Neuronal stem cell (in vitro differentiated cells): Measurements from ENCODE around the gene TUFT1.

Source experiments
- DNase-seq: peaks from one replicate; pipeline ENCODE4 v3.0.0-alpha.2; 2013; ENCODE audit warnings: low spot score
- H2AFZ ChIP-seq: one replicate; pipeline ENCODE4 v1.6.1; 2013; ENCODE audit warnings: mild to moderate bottlenecking, low read length, inconsistent platforms
- H2AK5ac ChIP-seq: 2 replicates; pipeline ENCODE4 v1.6.1; 2013; ENCODE audit warnings: low read depth, mild to moderate bottlenecking, inconsistent platforms, low read length, moderate library complexity, mixed read lengths
- H2BK120ac ChIP-seq: 2 replicates; pipeline ENCODE4 v1.6.1; 2013; ENCODE audit warnings: low read depth, mild to moderate bottlenecking, inconsistent platforms, low read length, moderate library complexity, mixed read lengths
- H2BK12ac ChIP-seq: one replicate; pipeline ENCODE4 v1.6.1; 2013; ENCODE audit warnings: low read length, inconsistent platforms
- H2BK15ac ChIP-seq: 2 replicates; pipeline ENCODE4 v1.6.1; 2013; ENCODE audit warnings: mild to moderate bottlenecking, low read length, inconsistent platforms, mixed read lengths
- H2BK5ac ChIP-seq: one replicate; pipeline ENCODE4 v1.6.1; 2013; ENCODE audit warnings: inconsistent platforms, mild to moderate bottlenecking, low read length, moderate library complexity
- H3K14ac ChIP-seq: one replicate; pipeline ENCODE4 v1.6.1; 2013; ENCODE audit warnings: low read length, inconsistent platforms
- H3K18ac ChIP-seq: 2 replicates; pipeline ENCODE4 v1.6.1; 2013; ENCODE audit warnings: low read length, inconsistent platforms
- H3K23ac ChIP-seq: 2 replicates; pipeline ENCODE4 v1.6.1; 2013; ENCODE audit warnings: low read depth, mild to moderate bottlenecking, mixed read lengths, low read length, inconsistent platforms; ENCODE audit not compliant: poor library complexity
- H3K27ac ChIP-seq: replicated peaks from 3 replicates; pipeline ENCODE4 v1.5.1; 2013; ENCODE audit warnings: low read length, inconsistent platforms
- H3K27me3 ChIP-seq, 3 experiments: 2 replicates each; pipeline ENCODE4 v1.6.1; 2013; ENCODE audit warnings: low read length in 3 of 3, mild to moderate bottlenecking in 2 of 3, inconsistent platforms in 1 of 3, low read depth in 1 of 3, mixed read lengths in 1 of 3, moderate library complexity in 1 of 3; ENCODE audit not compliant: control insufficient read depth in 3 of 3, insufficient read depth in 3 of 3
- H3K36me3 ChIP-seq, 2 donors: replicated peaks in 1 of 2; 2 replicates each; pipeline ENCODE4 v1.6.1; 2013; ENCODE audit warnings: low read length in 2 of 2; ENCODE audit not compliant: control insufficient read depth in 2 of 2, insufficient read depth in 2 of 2
- H3K4ac ChIP-seq: 2 replicates; pipeline ENCODE4 v1.6.1; 2013; ENCODE audit warnings: inconsistent platforms, mild to moderate bottlenecking, low read length, moderate library complexity
- H3K4me1 ChIP-seq, 2 donors: 1 replicate in 1 of 2; 2 replicates in 1 of 2; pipeline ENCODE4 v1.6.1; 2013; ENCODE audit warnings: low read length in 2 of 2, low read depth in 1 of 2; ENCODE audit not compliant: control insufficient read depth in 2 of 2, insufficient read depth in 1 of 2
- H3K4me2 ChIP-seq: one replicate; pipeline ENCODE4 v1.6.1; 2013; ENCODE audit warnings: mild to moderate bottlenecking, low read length, inconsistent platforms; ENCODE audit not compliant: insufficient read depth, poor library complexity, severe bottlenecking
- H3K4me3 ChIP-seq, 2 donors: 2 replicates each; pipeline ENCODE4 v1.5.1; 2013; ENCODE audit warnings: low read length in 2 of 2, mild to moderate bottlenecking in 2 of 2, inconsistent platforms in 1 of 2, moderate library complexity in 1 of 2
- H3K79me1 ChIP-seq: one replicate; pipeline ENCODE4 v1.6.1; 2013; ENCODE audit warnings: low read depth, mild to moderate bottlenecking, inconsistent platforms, low read length, moderate library complexity
- H3K9ac ChIP-seq: one replicate; pipeline ENCODE4 v1.6.1; 2013; ENCODE audit warnings: mild to moderate bottlenecking, low read depth, low read length, inconsistent platforms; ENCODE audit not compliant: poor library complexity
- H3K9me3 ChIP-seq, 2 donors: replicated peaks in 1 of 2; 2 replicates each; pipeline versions ENCODE3 to v1.6.1; 2013; ENCODE audit warnings: low read length in 2 of 2, mild to moderate bottlenecking in 2 of 2, inconsistent platforms in 1 of 2, low read depth in 1 of 2, mixed read lengths in 1 of 2, moderate library complexity in 1 of 2; ENCODE audit not compliant: control insufficient read depth in 2 of 2, insufficient read depth in 1 of 2
- H4K8ac ChIP-seq: one replicate; pipeline ENCODE4 v1.6.1; 2013; ENCODE audit warnings: low read depth, mild to moderate bottlenecking, inconsistent platforms, low read length, moderate library complexity
- H4K91ac ChIP-seq: one replicate; pipeline ENCODE4 v1.6.1; 2013; ENCODE audit warnings: low read length, low read depth, mild to moderate bottlenecking, inconsistent platforms; ENCODE audit not compliant: poor library complexity
- WGBS, 2 donors: extraction: QIAGEN DNeasy Blood & Tissue Kit; methylation state at CpG; one replicate each; pipeline ENCODE4 v1.1.7; 2013; ENCODE audit warnings: missing lambda C conversion rate in 2 of 2, mixed read lengths in 1 of 2; ENCODE audit not compliant: insufficient read length in 2 of 2, insufficient replicate concordance in 1 of 2; ENCODE audit errors: extremely low coverage in 2 of 2; 5-methylcytosine and 5-hydroxymethylcytosine counted together

TUFT1 gene

GRCh38 chr1:151524736-151525135 is 15.4 kb upstream of the TUFT1 start:
- H3K36me3 ChIP-seq: peaks cover 7 to 20% of the 10 kb centered on the region in 2 donors
- no peak overlapping the region for H3K23ac ChIP-seq
- H3K4ac ChIP-seq: no peak overlapping the region
- H3K4me1 ChIP-seq: no peaks in the 10 kb centered on the region
- H2AFZ ChIP-seq: no peak overlapping the region
- no peak for DNase-seq
- no peak overlapping the region for H3K9ac ChIP-seq
- H3K18ac ChIP-seq: no peak overlapping the region
- no peaks in the 10 kb centered on the region for H3K9me3 ChIP-seq
- H4K91ac ChIP-seq: no peak overlapping the region
- H3K27me3 ChIP-seq: no peaks in the 10 kb centered on the region
- no peak overlapping the region for H3K4me3 ChIP-seq
- no peak overlapping the region for H3K14ac ChIP-seq
- no peak overlapping the region for H2BK5ac ChIP-seq
- H3K27ac ChIP-seq: no peak overlapping the region
- H2BK120ac ChIP-seq: no peak overlapping the region
- WGBS, 2 donors: no CpG with 5 or more reads among the region's 7 CpGs
- H4K8ac ChIP-seq: no peak overlapping the region
- no peak overlapping the region for H2AK5ac ChIP-seq
- H2BK12ac ChIP-seq: no peak overlapping the region
- H3K79me1 ChIP-seq: no peaks in the 10 kb centered on the region
- no peak overlapping the region for H3K4me2 ChIP-seq
- H2BK15ac ChIP-seq: no peak overlapping the region

- Histone ChIP-seq H3K9ac (no peak overlapping the region), H3K4me3 (no peak overlapping the region), H3K4ac (no peak overlapping the region), H2AFZ (no peak overlapping the region), H2BK15ac (no peak overlapping the region), H3K4me2 (no peak overlapping the region), H3K14ac (no peak overlapping the region), H3K23ac (no peak overlapping the region), H2BK5ac (no peak overlapping the region), H3K4me1 (no peaks in the 10 kb centered on the region), H2AK5ac (no peak overlapping the region), H3K79me1 (no peaks in the 10 kb centered on the region), H2BK120ac (no peak overlapping the region), H3K27me3 (no peaks in the 10 kb centered on the region), H3K36me3 (peaks cover 7 to 17% of the 10 kb centered on the region in 2 donors), H3K9me3 (no peaks in the 10 kb centered on the region), H3K18ac (no peak overlapping the region), H4K91ac (no peak overlapping the region), H2BK12ac (no peak overlapping the region), H4K8ac (no peak overlapping the region), H3K27ac (no peak overlapping the region)
- no peak for DNase-seq
- no CpG with 5 or more reads among the region's 7 CpGs for WGBS, 2 donors
Observed at GRCh38 chr1:151526735-151527525, 13.2 kb upstream of the TUFT1 start.

- no CpG with 5 or more reads among the region's 11 CpGs for WGBS, 2 donors
- Histone ChIP-seq H3K4me2 (no peak overlapping the region), H3K18ac (no peak overlapping the region), H2AK5ac (no peak overlapping the region), H2BK5ac (no peak overlapping the region), H2AFZ (no peak overlapping the region), H3K23ac (no peak overlapping the region), H3K4me1 (peaks cover 0 to 7% of the 10 kb centered on the region in 2 donors), H4K91ac (no peak overlapping the region), H3K36me3 (peaks cover 7 to 15% of the 10 kb centered on the region in 2 donors), H3K9ac (no peak overlapping the region), H3K27me3 (no peaks in the 10 kb centered on the region), H3K79me1 (no peaks in the 10 kb centered on the region), H3K4me3 (no peak overlapping the region), H3K27ac (no peak overlapping the region), H2BK15ac (no peak overlapping the region), H2BK12ac (peak overlapping the region; percentile 11), H3K9me3 (no peaks in the 10 kb centered on the region), H3K14ac (peak overlapping the region; percentile 31), H4K8ac (no peak overlapping the region), H2BK120ac (no peak overlapping the region), H3K4ac (no peak overlapping the region)
- no peak for DNase-seq
Observed at GRCh38 chr1:151529211-151529702, 10.9 kb upstream of the TUFT1 start.

- no peak overlapping the region for H3K4me3 ChIP-seq
- no peaks in the 10 kb centered on the region for H3K9me3 ChIP-seq
- H3K4me2 ChIP-seq: no peak overlapping the region
- WGBS, 2 donors: no CpG with 5 or more reads among the region's 18 CpGs
- no peak overlapping the region for H2BK5ac ChIP-seq
- no peak overlapping the region for H4K91ac ChIP-seq
- peak overlapping the region; percentile 22 for H2BK12ac ChIP-seq
- no peak overlapping the region for H3K14ac ChIP-seq
- H3K4ac ChIP-seq: no peak overlapping the region
- H4K8ac ChIP-seq: peak overlapping the region; percentile 3
- H3K36me3 ChIP-seq: peaks cover 4 to 15% of the 10 kb centered on the region in 2 donors
- no peak overlapping the region for H3K27ac ChIP-seq
- peak overlapping the region; percentile 31 for H3K23ac ChIP-seq
- DNase-seq: no peak
- H2AK5ac ChIP-seq: no peak overlapping the region
- peak overlapping the region; percentile 28 for H3K18ac ChIP-seq
- H3K27me3 ChIP-seq: no peaks in the 10 kb centered on the region
- peak overlapping the region; percentile 12 for H3K9ac ChIP-seq
- no peak overlapping the region for H2BK120ac ChIP-seq
- no peak overlapping the region for H2BK15ac ChIP-seq
- H3K4me1 ChIP-seq: peaks cover 0 to 11% of the 10 kb centered on the region in 2 donors
- H2AFZ ChIP-seq: no peak overlapping the region
- H3K79me1 ChIP-seq: no peaks in the 10 kb centered on the region
Observed at GRCh38 chr1:151529781-151530180, 10.3 kb upstream of the TUFT1 start.
